ENCODE data around the gene DMKN. TPM values are rescaled to one million over a fixed set of nuclear protein-coding genes. Genes with fewer than 3 reads are reported as not detected.

DMKN gene
- total RNA-seq, 4 donors from 2014 or later = 164 to 348 (median 213) TPM

GRCh38 chr19:35560271-35560670 lies 46.8 kb upstream of the DMKN start:
- H3K27me3 ChIP-seq = peaks cover 7% of the 10 kb centered on the region
- TF ChIP-seq POLR2A (IDR thresholded peaks at IDR 0.05) (no peak), CTCF (IDR thresholded peaks at IDR 0.05) (no peak)
- DNase-seq = no peak
- peaks cover 6 to 17% of the 10 kb centered on the region in 2 donors for H3K4me1 ChIP-seq
- H3K9me3 ChIP-seq = no peaks in the 10 kb centered on the region
- intact Hi-C loops (cut with DNase I) = no loop called here
- H3K36me3 ChIP-seq = no peaks in the 10 kb centered on the region
- no peak overlapping the region for H3K27ac ChIP-seq
- no peak overlapping the region for H3K4me3 ChIP-seq (replicated peaks in 1 of 3)
- whole genome bisulfite sequencing, 2 donors = 75 to 86% methylated on average over 9 to 18 of the region's 18 CpGs

GRCh38 chr19:35559781-35560180 lies 46.3 kb upstream of the DMKN start:
- no peak for TF ChIP-seq CTCF (IDR thresholded peaks at IDR 0.05)
- no peak for TF ChIP-seq POLR2A (IDR thresholded peaks at IDR 0.05)
- intact Hi-C loops (cut with DNase I) = no loop called here
- peaks cover 7% of the 10 kb centered on the region for H3K27me3 ChIP-seq
- no peak overlapping the region for H3K27ac ChIP-seq
- DNase-seq = no peak
- no peaks in the 10 kb centered on the region for H3K9me3 ChIP-seq
- H3K4me3 ChIP-seq (replicated peaks in 1 of 3) = no peak overlapping the region
- H3K4me1 ChIP-seq = peaks cover 6 to 22% of the 10 kb centered on the region in 2 donors
- no peaks in the 10 kb centered on the region for H3K36me3 ChIP-seq
- 88 to 91% methylated on average over 22 to 23 of the region's 23 CpGs for WGBS, 2 donors

GRCh38 chr19:35559281-35559659 lies 45.8 kb upstream of the DMKN start:
- H3K27me3 ChIP-seq = peaks cover 7% of the 10 kb centered on the region
- intact Hi-C loops (cut with DNase I) = no loop called here

GRCh38 chr19:35558400-35559280 lies 45.2 kb upstream of the DMKN start:
- Histone ChIP-seq H3K27ac (no peak overlapping the region), H3K9me3 (no peaks in the 10 kb centered on the region), H3K36me3 (no peaks in the 10 kb centered on the region), H3K4me3 (replicated peaks in 1 of 3) (peak overlapping the region in 1 of 3 donors; percentile 11), H3K27me3 (peaks cover 7% of the 10 kb centered on the region), H3K4me1 (peaks cover 6 to 34% of the 10 kb centered on the region in 2 donors)
- TF ChIP-seq CTCF (IDR thresholded peaks at IDR 0.05) (no peak), POLR2A (IDR thresholded peaks at IDR 0.05) (no peak)
- 53 to 66% methylated on average over 18 to 26 of the region's 53 CpGs for WGBS, 2 donors
- intact Hi-C loops (cut with DNase I) = no loop called here
- no peak for DNase-seq

More at GRCh38 chr19:35559281-35559659, 45.8 kb upstream of the DMKN start:
- Histone ChIP-seq H3K9me3 (no peaks in the 10 kb centered on the region), H3K27ac (no peak overlapping the region), H3K4me3 (replicated peaks in 1 of 3) (no peak overlapping the region), H3K36me3 (no peaks in the 10 kb centered on the region), H3K4me1 (peaks cover 6 to 27% of the 10 kb centered on the region in 2 donors)
- no peak for TF ChIP-seq CTCF (IDR thresholded peaks at IDR 0.05)
- WGBS, 2 donors = 67 to 69% methylated on average over 9 to 11 of the region's 11 CpGs
- no peak for DNase-seq
